Measurements from ENCODE around the gene AREL1. TPM values are rescaled to one million over a fixed set of nuclear protein-coding genes. Genes with fewer than 3 reads are reported as not detected.

AREL1 gene
- total and polyA plus RNA-seq, 10 of the 15 experiments (the other 5 are each of a cell fraction or from before 2014, with no cell fraction given), result 6.2 to 40.4 (median 23.7) TPM

DNA sequence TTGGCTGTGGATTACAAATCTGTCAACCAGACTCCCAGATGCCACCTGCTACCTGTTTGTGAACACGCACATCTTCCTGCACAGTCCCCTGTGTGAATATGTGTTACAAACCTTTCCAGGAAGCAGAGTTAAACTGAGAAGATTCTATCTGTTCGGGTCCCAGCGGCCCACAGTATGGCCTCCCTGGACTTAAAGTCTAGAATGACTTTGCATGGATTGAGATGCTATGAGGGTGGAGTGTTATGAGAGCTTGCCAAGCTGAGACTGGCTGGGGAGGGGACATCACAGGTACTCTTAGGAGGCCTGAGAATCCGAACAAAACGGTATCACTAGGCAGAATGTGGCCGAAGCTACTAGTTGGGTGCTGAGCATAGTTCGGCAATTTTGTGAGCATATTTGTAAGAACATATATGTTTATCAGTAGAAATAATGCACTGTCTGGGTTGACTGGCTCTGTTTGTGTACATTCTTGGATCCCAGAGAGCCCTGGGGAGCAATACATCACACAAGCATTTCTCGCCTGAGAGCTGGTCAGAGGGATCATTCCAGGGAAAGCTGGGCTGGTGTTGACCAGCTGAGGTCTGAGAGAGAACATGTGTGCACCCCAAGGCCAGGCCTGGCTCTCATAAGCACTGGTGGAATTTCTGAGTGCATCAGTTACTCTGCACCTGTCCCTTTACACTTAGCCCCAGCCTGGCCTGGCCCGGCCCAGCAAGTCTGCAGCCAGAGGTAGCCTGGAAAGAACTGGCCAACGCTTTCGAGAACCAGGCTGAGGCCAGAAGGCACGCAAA lies 71.1 kb downstream of the AREL1 start:
- Histone ChIP-seq H3K4me2 (ENCODE audit: control insufficient read depth, insufficient read depth) (no peak overlapping the region), H3K27me3 (replicated peaks in 1 of 2; ENCODE audit: control insufficient read depth in 2 of 2, insufficient read depth in 2 of 2, low read length in 1 of 2) (no peaks in the 10 kb centered on the region; a peak in 2 of 4 replicates), H3K4me1 (ENCODE audit: control insufficient read depth, insufficient read depth, low read length) (no peaks in the 10 kb centered on the region), H3K36me3 (ENCODE audit: control insufficient read depth in 2 of 2, insufficient read depth in 2 of 2, low read length in 1 of 2) (no peaks in the 10 kb centered on the region), H3K9ac (ENCODE audit: control insufficient read depth, insufficient read depth, low read length) (no peak overlapping the region), H3K79me2 (ENCODE audit: control insufficient read depth, insufficient read depth, low read length) (no peaks in the 10 kb centered on the region), H2AFZ (ENCODE audit: control insufficient read depth, low read depth, low read length) (no peak overlapping the region), H3K9me3 (replicated peaks; ENCODE audit: control insufficient read depth, insufficient read depth, low read length) (no peaks in the 10 kb centered on the region), H3K4me3 (no peak overlapping the region), H3K27ac (ENCODE audit: control insufficient read depth, insufficient read depth) (no peak overlapping the region), H4K20me1 (ENCODE audit: control insufficient read depth, insufficient read depth) (no peaks in the 10 kb centered on the region)
- ChIA-PET POLR2A (interaction anchor here (0.6 kb wide), 1 partner anchor 1318 kb away, joined by 3 read pairs; no protein-coding TSS in a partner anchor), CTCF (interaction anchor here (0.6 to 2.6 kb wide), 2 partner anchors 32 to 502 kb away, joined by 5 to 14 read pairs; no protein-coding TSS in a partner anchor), RAD21 (ENCODE audit: unreplicated experiment) (interaction anchor here (1.6 kb wide), 1 partner anchor 33 kb away, joined by 4 read pairs; no protein-coding TSS in a partner anchor), SMC1A (ENCODE audit: uncharacterized antibody, unreplicated experiment) (interaction anchor here (1.3 kb wide), 1 partner anchor 13 kb away, joined by 3 read pairs; no protein-coding TSS in a partner anchor)
- 75% methylated on average over 12 of the region's 12 CpGs for WGBS (ENCODE audit: insufficient coverage, insufficient replicate concordance, low lambda C conversion rate, missing lambda C conversion rate)
- no peak for ATAC-seq
- in situ Hi-C loops (cut with MboI), result no loop called here
- BruUV-seq (replicated peaks), result no TSS peak
- DNase-seq (ENCODE audit: low read depth, low spot score), result no peak
- intact Hi-C loops (cut with micrococcal nuclease; ENCODE audit: unreplicated experiment), result no loop called here
- no peak for FAIRE-seq
- TF ChIP-seq SMAD1 (IDR thresholded peaks at IDR 0.05; ENCODE audit: low read depth, partially characterized antibody) (no peak), SREBF2 (IDR thresholded peaks at IDR 0.05; ENCODE audit: low read length) (no peak), NR2C2 (IDR thresholded peaks at IDR 0.05; ENCODE audit: borderline replicate concordance, control insufficient read depth, insufficient read length, low read depth) (no peak), GABPA (IDR thresholded peaks at IDR 0.05; ENCODE audit: low read depth) (no peak), IKZF2 (IDR thresholded peaks at IDR 0.05) (no peak), NFXL1 (IDR thresholded peaks at IDR 0.05; ENCODE audit: borderline replicate concordance) (no peak), CREM (IDR thresholded peaks at IDR 0.05; ENCODE audit: low read depth) (no peak), SREBF1 (IDR thresholded peaks at IDR 0.05; ENCODE audit: low read length) (no peak), MXI1 (IDR thresholded peaks at IDR 0.05; ENCODE audit: low read depth, low read length) (no peak), EP300 (IDR thresholded peaks at IDR 0.05; ENCODE audit: borderline replicate concordance in 1 of 2, control insufficient read depth in 1 of 2, low read depth in 2 of 2, low read length in 2 of 2) (no peak), NFYA (IDR thresholded peaks at IDR 0.05; ENCODE audit: borderline replicate concordance, low read depth, low read length) (no peak), FOXK2 (IDR thresholded peaks at IDR 0.05) (no peak)
- TF ChIP-seq, protein P1, sequence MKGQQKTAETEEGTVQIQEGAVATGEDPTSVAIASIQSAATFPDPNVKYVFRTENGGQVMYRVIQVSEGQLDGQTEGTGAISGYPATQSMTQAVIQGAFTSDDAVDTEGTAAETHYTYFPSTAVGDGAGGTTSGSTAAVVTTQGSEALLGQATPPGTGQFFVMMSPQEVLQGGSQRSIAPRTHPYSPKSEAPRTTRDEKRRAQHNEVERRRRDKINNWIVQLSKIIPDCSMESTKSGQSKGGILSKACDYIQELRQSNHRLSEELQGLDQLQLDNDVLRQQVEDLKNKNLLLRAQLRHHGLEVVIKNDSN (IDR thresholded peaks at IDR 0.05; ENCODE audit: borderline replicate concordance, extremely low read length, insufficient read depth, low read depth, low read length), result no peak
- TF ChIP-seq, protein P2, sequence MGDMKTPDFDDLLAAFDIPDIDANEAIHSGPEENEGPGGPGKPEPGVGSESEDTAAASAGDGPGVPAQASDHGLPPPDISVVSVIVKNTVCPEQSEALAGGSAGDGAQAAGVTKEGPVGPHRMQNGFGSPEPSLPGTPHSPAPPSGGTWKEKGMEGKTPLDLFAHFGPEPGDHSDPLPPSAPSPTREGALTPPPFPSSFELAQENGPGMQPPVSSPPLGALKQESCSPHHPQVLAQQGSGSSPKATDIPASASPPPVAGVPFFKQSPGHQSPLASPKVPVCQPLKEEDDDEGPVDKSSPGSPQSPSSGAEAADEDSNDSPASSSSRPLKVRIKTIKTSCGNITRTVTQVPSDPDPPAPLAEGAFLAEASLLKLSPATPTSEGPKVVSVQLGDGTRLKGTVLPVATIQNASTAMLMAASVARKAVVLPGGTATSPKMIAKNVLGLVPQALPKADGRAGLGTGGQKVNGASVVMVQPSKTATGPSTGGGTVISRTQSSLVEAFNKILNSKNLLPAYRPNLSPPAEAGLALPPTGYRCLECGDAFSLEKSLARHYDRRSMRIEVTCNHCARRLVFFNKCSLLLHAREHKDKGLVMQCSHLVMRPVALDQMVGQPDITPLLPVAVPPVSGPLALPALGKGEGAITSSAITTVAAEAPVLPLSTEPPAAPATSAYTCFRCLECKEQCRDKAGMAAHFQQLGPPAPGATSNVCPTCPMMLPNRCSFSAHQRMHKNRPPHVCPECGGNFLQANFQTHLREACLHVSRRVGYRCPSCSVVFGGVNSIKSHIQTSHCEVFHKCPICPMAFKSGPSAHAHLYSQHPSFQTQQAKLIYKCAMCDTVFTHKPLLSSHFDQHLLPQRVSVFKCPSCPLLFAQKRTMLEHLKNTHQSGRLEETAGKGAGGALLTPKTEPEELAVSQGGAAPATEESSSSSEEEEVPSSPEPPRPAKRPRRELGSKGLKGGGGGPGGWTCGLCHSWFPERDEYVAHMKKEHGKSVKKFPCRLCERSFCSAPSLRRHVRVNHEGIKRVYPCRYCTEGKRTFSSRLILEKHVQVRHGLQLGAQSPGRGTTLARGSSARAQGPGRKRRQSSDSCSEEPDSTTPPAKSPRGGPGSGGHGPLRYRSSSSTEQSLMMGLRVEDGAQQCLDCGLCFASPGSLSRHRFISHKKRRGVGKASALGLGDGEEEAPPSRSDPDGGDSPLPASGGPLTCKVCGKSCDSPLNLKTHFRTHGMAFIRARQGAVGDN (IDR thresholded peaks at IDR 0.05), result no peak
- TF ChIP-seq, protein P3, sequence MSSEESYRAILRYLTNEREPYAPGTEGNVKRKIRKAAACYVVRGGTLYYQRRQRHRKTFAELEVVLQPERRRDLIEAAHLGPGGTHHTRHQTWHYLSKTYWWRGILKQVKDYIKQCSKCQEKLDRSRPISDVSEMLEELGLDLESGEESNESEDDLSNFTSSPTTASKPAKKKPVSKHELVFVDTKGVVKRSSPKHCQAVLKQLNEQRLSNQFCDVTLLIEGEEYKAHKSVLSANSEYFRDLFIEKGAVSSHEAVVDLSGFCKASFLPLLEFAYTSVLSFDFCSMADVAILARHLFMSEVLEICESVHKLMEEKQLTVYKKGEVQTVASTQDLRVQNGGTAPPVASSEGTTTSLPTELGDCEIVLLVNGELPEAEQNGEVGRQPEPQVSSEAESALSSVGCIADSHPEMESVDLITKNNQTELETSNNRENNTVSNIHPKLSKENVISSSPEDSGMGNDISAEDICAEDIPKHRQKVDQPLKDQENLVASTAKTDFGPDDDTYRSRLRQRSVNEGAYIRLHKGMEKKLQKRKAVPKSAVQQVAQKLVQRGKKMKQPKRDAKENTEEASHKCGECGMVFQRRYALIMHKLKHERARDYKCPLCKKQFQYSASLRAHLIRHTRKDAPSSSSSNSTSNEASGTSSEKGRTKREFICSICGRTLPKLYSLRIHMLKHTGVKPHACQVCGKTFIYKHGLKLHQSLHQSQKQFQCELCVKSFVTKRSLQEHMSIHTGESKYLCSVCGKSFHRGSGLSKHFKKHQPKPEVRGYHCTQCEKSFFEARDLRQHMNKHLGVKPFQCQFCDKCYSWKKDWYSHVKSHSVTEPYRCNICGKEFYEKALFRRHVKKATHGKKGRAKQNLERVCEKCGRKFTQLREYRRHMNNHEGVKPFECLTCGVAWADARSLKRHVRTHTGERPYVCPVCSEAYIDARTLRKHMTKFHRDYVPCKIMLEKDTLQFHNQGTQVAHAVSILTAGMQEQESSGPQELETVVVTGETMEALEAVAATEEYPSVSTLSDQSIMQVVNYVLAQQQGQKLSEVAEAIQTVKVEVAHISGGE (CRISPR knock-in tag; IDR thresholded peaks at IDR 0.05), result no peak

Data from GM12878 (cell line).